ENCODE data around the gene NGFR.
"Not testable (repeated sequence)": the region's sequence is repeated elsewhere in the genome, so short reads cannot be mapped to it uniquely, and the experiment has no call there.

The NGFR gene

DNA sequence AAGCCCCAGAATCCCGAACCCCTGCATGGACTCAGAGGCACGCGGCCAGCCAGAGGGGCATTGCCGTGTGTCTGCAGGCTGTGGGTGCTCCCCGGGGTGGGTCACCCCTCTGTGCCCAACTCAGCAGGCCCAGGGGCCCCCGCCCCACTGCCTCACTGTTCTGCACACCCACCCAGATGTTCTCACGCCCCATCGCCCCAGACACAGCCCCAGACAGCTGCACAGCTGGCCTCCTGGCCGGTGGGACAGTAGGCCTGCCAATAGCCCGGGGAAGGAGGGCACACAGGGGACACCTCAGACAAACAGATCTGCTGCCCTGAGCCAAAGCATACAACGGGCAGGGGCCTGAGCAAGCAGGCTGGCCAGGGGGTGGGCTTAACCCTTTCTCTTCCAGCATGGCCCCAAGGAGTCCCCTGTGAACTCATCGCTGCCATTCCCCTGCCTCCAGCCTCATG lies 53.0 kb downstream of the NGFR start:
- Histone ChIP-seq H3K4me1 (ENCODE audit: control insufficient read depth, insufficient read depth, low read length) (peaks cover 2% of the 10 kb centered on the region), H3K4me3 (ENCODE audit: low read length in 2 of 2) (no peak overlapping the region), H3K27me3 (ENCODE audit: control insufficient read depth in 1 of 2, insufficient read depth in 2 of 2, low read length in 2 of 2) (peaks cover 0 to 5% of the 10 kb centered on the region in 2 donors), H3K36me3 (ENCODE audit: control insufficient read depth in 2 of 2, insufficient read depth in 2 of 2, low read length in 2 of 2) (no peaks in the 10 kb centered on the region), H3K9ac (ENCODE audit: low read length in 2 of 2) (no peak overlapping the region), H3K9me3 (ENCODE audit: control insufficient read depth in 2 of 2, low read length in 2 of 2) (no peaks in the 10 kb centered on the region), H3K27ac (ENCODE audit: low read length) (no peak overlapping the region)

DNA sequence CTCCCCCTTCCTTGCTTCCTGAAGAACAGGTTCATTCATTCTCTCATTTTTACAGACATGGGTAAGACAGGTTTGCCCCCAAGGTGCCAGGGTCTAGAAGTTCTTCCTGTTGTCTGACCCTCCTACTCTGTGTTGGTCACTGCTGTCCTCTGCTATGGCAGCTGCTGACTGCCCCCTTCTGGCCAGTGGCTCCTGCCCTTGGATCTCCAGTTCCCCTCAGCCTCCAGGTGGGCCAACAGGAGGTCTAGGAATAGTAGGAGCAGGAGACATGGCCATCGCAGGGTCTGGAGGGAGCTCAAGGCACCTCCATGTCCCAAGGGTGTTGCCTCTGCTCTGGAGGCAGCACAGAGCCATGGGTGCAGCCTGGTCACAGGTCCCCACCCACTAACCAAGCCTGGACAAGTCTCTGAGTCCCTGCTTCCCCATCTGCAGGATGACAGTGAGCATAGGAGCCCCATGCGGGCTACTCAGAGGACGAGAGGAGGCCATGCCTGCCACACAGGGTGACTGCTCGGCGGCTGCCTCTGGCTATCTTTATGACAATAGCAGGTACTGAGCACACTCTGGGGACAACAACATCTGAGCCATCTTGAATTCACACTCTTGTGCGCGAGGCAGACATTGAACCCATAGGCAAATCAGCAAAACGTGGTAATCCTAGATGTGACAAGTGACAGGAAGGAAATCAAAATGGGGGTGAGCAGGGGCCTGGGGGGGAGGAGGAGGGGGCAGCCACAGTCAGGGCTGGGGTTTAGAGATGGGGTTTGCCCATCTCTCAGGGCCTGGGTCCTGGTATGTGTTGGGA lies 53.6 kb downstream of the NGFR start:
- H3K9ac ChIP-seq (ENCODE audit: low read length in 2 of 2) = no peak overlapping the region
- H3K27me3 ChIP-seq (ENCODE audit: control insufficient read depth in 1 of 2, insufficient read depth in 2 of 2, low read length in 2 of 2) = peaks cover 0 to 5% of the 10 kb centered on the region in 2 donors
- H3K9me3 ChIP-seq (ENCODE audit: control insufficient read depth in 2 of 2, low read length in 2 of 2) = no peaks in the 10 kb centered on the region
- no peak overlapping the region for H3K4me3 ChIP-seq (ENCODE audit: low read length in 2 of 2)
- no peaks in the 10 kb centered on the region for H3K36me3 ChIP-seq (ENCODE audit: control insufficient read depth in 2 of 2, insufficient read depth in 2 of 2, low read length in 2 of 2)
- peaks cover 2% of the 10 kb centered on the region for H3K4me1 ChIP-seq (ENCODE audit: control insufficient read depth, insufficient read depth, low read length)
- H3K27ac ChIP-seq (ENCODE audit: low read length) = no peak overlapping the region

DNA sequence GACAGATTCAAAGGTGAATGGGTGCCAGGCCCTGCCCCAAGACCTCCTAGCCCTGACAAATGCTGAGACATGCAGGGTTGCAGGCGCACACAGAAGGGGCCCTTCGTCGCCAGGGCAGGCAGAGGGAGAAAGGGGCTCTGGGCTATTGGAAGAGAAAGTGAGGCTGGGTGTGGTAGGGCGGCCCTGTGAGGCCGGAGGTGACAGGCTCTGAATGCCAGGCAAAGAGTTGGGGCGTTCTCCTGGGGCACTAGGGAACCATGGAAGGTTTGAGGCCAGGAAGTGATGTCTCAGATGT lies 54.2 kb downstream of the NGFR start:
- no peaks in the 10 kb centered on the region for H3K36me3 ChIP-seq (ENCODE audit: control insufficient read depth in 2 of 2, insufficient read depth in 2 of 2, low read length in 2 of 2)
- peaks cover 0 to 5% of the 10 kb centered on the region in 2 donors for H3K27me3 ChIP-seq (ENCODE audit: control insufficient read depth in 1 of 2, insufficient read depth in 2 of 2, low read length in 2 of 2)
- no peak overlapping the region for H3K9ac ChIP-seq (ENCODE audit: low read length in 2 of 2)
- no peak overlapping the region for H3K27ac ChIP-seq (ENCODE audit: low read length)
- no peaks in the 10 kb centered on the region for H3K9me3 ChIP-seq (ENCODE audit: control insufficient read depth in 2 of 2, low read length in 2 of 2)
- H3K4me3 ChIP-seq (ENCODE audit: low read length in 2 of 2) = no peak overlapping the region
- peaks cover 2% of the 10 kb centered on the region for H3K4me1 ChIP-seq (ENCODE audit: control insufficient read depth, insufficient read depth, low read length)

DNA sequence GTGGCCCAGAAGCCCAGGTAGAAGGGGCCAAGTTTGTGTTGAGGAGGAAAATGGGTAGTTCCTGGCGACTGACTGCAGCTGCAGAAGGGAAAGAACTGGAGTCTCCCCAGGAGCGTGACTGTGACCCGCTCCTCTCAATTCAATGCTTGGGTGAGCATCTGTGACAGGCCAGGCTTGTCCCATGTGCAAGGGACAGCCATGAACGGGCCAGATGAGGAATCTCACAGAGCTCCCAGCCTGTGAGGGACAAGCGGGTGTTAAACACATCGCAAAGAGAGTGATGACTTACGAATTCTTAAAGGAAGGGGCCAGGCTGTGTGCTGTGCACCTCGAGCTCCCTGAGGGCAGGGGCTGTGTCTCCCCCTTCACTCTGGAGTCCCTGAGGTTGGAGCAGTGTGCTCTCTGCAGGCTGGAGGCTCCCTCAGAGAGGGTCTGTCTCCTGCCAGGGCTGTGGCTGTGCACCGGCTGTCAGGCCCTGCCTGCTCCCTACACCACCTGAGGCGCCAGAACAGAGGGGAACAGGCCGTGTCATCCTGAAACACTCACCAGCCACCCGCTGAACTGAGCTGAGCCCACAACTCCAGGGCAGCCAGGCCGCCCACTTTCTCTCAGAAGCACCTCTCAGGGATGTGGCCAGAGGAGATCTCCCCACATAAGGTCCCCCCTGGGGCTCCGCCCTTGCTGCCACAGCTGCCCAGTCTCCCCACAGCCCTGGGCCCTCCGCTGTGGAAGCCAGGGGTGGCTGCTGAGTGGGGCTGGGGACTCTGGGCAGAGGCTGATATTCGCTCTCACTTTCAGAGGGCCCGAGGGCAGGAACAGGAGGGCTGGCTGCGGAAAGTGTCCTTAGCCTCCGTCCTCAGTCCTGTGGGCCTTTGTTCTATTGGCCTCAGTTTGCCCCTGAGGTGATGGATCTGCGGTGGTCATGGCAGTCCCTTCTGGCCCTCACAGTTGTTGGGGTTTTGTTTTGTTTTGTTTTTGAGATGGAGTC lies 54.9 kb downstream of the NGFR start:
- Histone ChIP-seq H3K9ac (ENCODE audit: low read length in 2 of 2) (no peak overlapping the region), H3K4me3 (ENCODE audit: low read length in 2 of 2) (no peak overlapping the region), H3K27me3 (ENCODE audit: control insufficient read depth in 1 of 2, insufficient read depth in 2 of 2, low read length in 2 of 2) (peaks cover 0 to 3% of the 10 kb centered on the region in 2 donors), H3K36me3 (ENCODE audit: control insufficient read depth in 2 of 2, insufficient read depth in 2 of 2, low read length in 2 of 2) (no peaks in the 10 kb centered on the region), H3K9me3 (ENCODE audit: control insufficient read depth in 2 of 2, low read length in 2 of 2) (no peaks in the 10 kb centered on the region), H3K4me1 (ENCODE audit: control insufficient read depth, insufficient read depth, low read length) (peaks cover 2% of the 10 kb centered on the region), H3K27ac (ENCODE audit: low read length) (no peak overlapping the region)

DNA sequence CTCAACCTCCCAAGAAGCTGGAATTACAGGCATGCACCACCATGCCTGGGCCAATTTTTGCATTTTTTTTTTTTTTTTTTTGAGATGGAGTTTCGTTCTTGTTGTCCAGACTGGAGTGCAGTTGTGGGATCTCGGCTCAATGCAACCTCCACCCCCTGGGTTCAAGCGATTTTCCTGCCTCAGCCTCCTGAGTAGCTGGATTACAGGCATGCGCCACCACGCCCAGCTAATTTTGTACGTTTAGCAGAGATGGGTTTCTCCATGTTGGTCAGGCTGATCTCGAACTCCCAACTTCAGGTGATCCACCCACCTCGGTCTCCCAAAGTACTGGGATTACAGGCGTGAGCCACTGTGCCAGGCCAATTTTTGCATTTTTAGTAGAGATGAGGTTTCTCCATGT lies 55.7 kb downstream of the NGFR start:
- H3K27ac ChIP-seq (ENCODE audit: low read length); H3K9ac ChIP-seq (ENCODE audit: low read length in 2 of 2); H3K4me3 ChIP-seq (ENCODE audit: low read length in 2 of 2); H3K27me3 ChIP-seq (ENCODE audit: control insufficient read depth in 1 of 2, insufficient read depth in 2 of 2, low read length in 2 of 2); H3K4me1 ChIP-seq (ENCODE audit: control insufficient read depth, insufficient read depth, low read length); H3K36me3 ChIP-seq (ENCODE audit: control insufficient read depth in 2 of 2, insufficient read depth in 2 of 2, low read length in 2 of 2); H3K9me3 ChIP-seq (ENCODE audit: control insufficient read depth in 2 of 2, low read length in 2 of 2): not testable (repeated sequence)

DNA sequence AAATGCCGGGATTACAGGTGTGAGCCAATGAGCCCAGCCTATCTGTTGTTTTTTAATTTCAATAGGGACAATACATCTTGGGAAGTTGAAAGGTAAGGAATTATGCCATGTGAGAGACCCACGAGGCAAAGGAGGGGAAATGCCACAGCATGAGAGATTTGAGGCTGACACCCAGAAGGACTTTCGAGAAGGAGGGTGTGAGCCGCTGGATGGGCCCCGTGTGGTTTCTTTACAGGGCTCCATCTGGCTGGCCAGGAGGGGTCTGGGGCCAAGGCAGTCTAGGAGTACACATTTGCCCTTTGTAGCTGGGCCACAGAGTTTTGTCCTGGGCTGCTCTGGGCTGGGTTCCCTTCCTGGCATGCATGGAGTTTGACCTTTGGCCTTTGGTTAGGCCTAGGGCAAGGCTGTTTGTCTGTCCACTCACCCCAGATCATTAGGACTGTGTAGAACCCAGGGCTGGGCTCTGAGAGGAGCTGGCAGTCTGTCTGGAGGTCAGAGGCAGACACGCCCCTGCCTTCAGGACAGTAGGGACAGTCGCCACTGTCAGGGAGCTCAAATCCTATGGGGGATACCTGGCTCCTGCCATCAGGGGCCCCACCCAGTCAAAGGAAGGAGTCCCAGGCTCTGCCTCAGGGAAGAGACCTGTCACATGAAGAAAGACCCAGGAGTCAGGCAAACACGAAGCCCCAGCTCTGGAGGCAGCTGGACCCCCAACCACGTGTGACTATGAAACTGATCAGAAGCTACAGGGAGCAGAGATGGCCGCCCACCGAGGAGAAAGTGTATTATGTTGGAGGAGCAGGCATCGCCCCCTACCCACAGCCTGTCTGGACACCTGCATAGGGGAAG lies 56.4 kb downstream of the NGFR start:
- Histone ChIP-seq H3K27ac (ENCODE audit: low read length) (no peak overlapping the region), H3K4me3 (ENCODE audit: low read length in 2 of 2) (no peak overlapping the region), H3K4me1 (ENCODE audit: control insufficient read depth, insufficient read depth, low read length) (peaks cover 5% of the 10 kb centered on the region), H3K36me3 (ENCODE audit: control insufficient read depth in 2 of 2, insufficient read depth in 2 of 2, low read length in 2 of 2) (no peaks in the 10 kb centered on the region), H3K27me3 (ENCODE audit: control insufficient read depth in 1 of 2, insufficient read depth in 2 of 2, low read length in 2 of 2) (peaks cover 0 to 3% of the 10 kb centered on the region in 2 donors), H3K9me3 (ENCODE audit: control insufficient read depth in 2 of 2, low read length in 2 of 2) (no peaks in the 10 kb centered on the region), H3K9ac (ENCODE audit: low read length in 2 of 2) (no peak overlapping the region)

DNA sequence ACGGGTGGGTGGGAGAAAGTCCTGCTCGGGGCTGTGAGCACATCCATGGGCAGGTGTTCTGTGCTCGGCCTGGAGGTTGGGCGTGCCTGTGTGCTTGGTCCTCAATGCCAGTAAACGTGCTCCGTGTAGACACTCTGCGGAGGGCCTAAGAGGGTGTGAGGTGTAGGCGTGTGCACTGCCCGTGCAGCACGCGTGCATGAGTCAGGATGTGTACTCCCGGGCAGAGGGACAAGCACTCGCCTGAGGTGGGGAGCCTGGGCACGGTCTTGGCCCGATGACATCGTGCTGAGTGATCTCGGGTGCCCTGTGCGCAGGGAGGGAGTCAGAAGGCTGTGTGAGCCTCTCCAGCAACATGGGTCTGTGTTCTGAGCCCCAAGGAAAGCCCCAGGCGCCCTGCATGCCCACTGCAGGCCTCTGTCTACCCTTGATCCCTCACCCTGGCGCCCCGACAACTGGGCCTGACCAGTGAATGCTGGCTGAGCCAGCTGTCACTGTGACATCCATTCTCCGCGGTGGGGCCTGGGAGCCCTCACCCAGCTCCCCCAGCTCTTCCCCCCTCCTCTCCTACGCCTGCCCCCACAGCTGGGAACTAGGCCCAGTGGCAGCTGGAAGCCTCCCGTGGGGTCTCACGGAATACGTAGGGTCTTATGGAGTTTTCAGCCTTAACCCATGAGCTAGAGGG lies 57.1 kb downstream of the NGFR start:
- H3K27ac ChIP-seq (ENCODE audit: low read length) = no peak overlapping the region
- no peak overlapping the region for H3K4me3 ChIP-seq (ENCODE audit: low read length in 2 of 2)
- H3K4me1 ChIP-seq (ENCODE audit: control insufficient read depth, insufficient read depth, low read length) = peaks cover 6% of the 10 kb centered on the region
- no peak overlapping the region for H3K9ac ChIP-seq (ENCODE audit: low read length in 2 of 2)
- no peaks in the 10 kb centered on the region for H3K36me3 ChIP-seq (ENCODE audit: control insufficient read depth in 2 of 2, insufficient read depth in 2 of 2, low read length in 2 of 2)
- H3K9me3 ChIP-seq (ENCODE audit: control insufficient read depth in 2 of 2, low read length in 2 of 2) = no peaks in the 10 kb centered on the region
- peaks cover 0 to 3% of the 10 kb centered on the region in 2 donors for H3K27me3 ChIP-seq (ENCODE audit: control insufficient read depth in 1 of 2, insufficient read depth in 2 of 2, low read length in 2 of 2)

DNA sequence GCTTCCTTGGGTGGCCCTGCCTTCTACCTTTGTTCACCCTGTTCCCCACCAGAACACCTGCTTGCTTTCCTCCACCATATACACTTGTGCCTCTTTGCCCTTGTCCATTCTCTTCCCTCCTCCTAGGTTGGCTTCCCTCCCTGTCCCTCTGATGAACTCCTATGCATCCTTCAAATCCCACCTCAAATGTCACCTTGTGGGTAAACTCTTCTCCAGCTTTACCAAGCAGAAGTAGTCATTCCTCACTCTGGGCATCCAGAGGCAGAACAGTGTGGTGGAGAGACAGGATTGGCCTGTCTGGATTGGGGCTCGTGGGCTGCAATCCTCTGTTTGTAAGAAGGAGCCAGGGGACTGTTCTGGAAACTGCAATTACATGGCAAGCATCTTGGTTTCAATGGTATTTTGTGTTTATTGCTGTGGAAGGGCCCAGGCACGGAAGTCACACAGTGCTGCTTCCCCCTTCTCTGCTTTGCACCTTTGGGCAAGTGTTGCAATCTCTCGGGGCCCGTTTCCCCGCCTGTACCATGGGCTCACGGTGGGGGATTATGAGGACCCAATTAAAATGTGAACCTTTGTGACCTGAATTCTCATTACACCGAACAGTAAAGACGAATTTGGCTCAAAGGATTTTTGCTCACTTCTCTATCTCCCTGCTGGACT lies 58.7 kb downstream of the NGFR start:
- H3K9ac ChIP-seq (ENCODE audit: low read length in 2 of 2) = no peak overlapping the region
- peaks cover 7% of the 10 kb centered on the region for H3K4me1 ChIP-seq (ENCODE audit: control insufficient read depth, insufficient read depth, low read length)
- H3K27ac ChIP-seq (ENCODE audit: low read length) = no peak overlapping the region
- H3K27me3 ChIP-seq (ENCODE audit: control insufficient read depth in 1 of 2, insufficient read depth in 2 of 2, low read length in 2 of 2) = peaks cover 0 to under 1% of the 10 kb centered on the region in 2 donors
- H3K4me3 ChIP-seq (ENCODE audit: low read length in 2 of 2) = no peak overlapping the region
- no peaks in the 10 kb centered on the region for H3K9me3 ChIP-seq (ENCODE audit: control insufficient read depth in 2 of 2, low read length in 2 of 2)
- H3K36me3 ChIP-seq (ENCODE audit: control insufficient read depth in 2 of 2, insufficient read depth in 2 of 2, low read length in 2 of 2) = no peaks in the 10 kb centered on the region

DNA sequence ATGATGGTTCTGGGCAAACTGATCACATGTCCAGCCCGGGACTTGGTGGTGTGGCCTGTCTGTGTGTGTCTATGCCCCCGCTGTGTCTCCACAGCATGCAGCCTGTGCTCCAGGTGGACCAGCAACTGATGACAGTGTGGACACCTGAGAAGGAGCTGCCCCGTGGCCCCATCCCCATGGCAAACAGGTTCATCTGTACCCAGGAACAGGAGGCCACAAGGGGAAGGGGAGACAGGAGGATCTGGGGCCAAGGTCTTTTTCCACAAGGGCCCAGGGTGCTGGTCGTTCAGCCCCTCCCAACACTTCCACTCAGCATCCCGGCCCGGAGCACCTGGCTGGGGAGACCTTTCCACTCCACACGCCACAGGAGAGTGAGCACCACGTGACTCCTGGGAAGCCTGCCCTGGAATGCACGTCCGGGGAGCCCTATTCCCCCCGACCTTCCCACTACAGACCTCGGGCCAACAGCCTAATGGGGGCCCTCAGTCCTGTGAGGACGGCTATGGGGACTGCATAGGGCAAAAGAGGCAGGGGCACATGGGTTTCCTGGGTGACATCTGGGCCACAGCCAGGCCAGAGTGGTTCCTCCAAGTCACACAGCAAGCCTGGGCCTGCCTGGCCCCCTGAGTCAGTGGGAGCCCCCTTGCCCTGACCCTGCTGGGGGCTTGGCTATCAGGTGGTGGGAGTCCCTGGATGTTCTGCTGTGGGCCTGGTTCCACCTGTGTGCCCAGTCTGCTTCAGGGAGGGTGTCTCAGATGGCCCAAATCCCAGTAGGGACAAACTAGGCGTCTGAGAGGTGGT lies 59.8 kb downstream of the NGFR start:
- Histone ChIP-seq H3K36me3 (ENCODE audit: control insufficient read depth in 2 of 2, insufficient read depth in 2 of 2, low read length in 2 of 2) (no peaks in the 10 kb centered on the region), H3K9me3 (ENCODE audit: control insufficient read depth in 2 of 2, low read length in 2 of 2) (no peaks in the 10 kb centered on the region), H3K27me3 (ENCODE audit: control insufficient read depth in 1 of 2, insufficient read depth in 2 of 2, low read length in 2 of 2) (no peaks in the 10 kb centered on the region), H3K4me3 (ENCODE audit: low read length in 2 of 2) (no peak overlapping the region), H3K4me1 (ENCODE audit: control insufficient read depth, insufficient read depth, low read length) (peaks cover 7% of the 10 kb centered on the region), H3K9ac (ENCODE audit: low read length in 2 of 2) (no peak overlapping the region), H3K27ac (ENCODE audit: low read length) (no peak overlapping the region)

All from stomach smooth muscle (tissue), 2 donors.